ENCODE data around the gene TCF4. TPM values are rescaled to one million over a fixed set of nuclear protein-coding genes. Genes with fewer than 3 reads are reported as not detected.

The TCF4 gene
- total and polyA plus RNA-seq, 2 experiments from 2014 or later: 77.7 to 89.2 TPM

GRCh38 chr18:55439056-55439455 lies 148.9 kb downstream of the TCF4 start:
- peaks cover 4% of the 10 kb centered on the region for H3K27me3 Mint-ChIP-seq (ENCODE audit: insufficient read depth, low read depth, poor library complexity)
- no peaks in the 10 kb centered on the region; the same call in 1 of the 2 replicates for H4K20me1 ChIP-seq (replicated peaks; ENCODE audit: insufficient read depth)
- peak overlapping the region; percentile 11; the same call in 1 of the 3 replicates for H3K4me3 Mint-ChIP-seq
- no peaks in the 10 kb centered on the region for H3K36me3 ChIP-seq (ENCODE audit: insufficient read depth)
- peak overlapping the region; percentile 71 for H3K27ac Mint-ChIP-seq
- no peaks in the 10 kb centered on the region for H3F3A ChIP-seq (replicated peaks; ENCODE audit: low read depth)
- ATAC-seq: peak; percentile 97
- H3K4me2 ChIP-seq: peak overlapping the region; percentile 58
- H2AFZ ChIP-seq: no peak overlapping the region
- H3K36me3 Mint-ChIP-seq (ENCODE audit: low read depth): 0 out of 3 replicates have a peak, but pooled peaks cover 3% of the 10 kb centered on the region
- peak; percentile 55 for TF ChIP-seq ZNF462 (CRISPR knock-in tag; IDR thresholded peaks at IDR 0.05)
- TF ChIP-seq STAT1 (IDR thresholded peaks at IDR 0.05; ENCODE audit: unreplicated experiment): no peak
- H3K4me1 ChIP-seq (ENCODE audit: insufficient read depth): peaks cover 49% of the 10 kb centered on the region
- H3K4me3 ChIP-seq: no peak overlapping the region
- H3K9me2 ChIP-seq (ENCODE audit: insufficient read depth): no peaks in the 10 kb centered on the region
- H3K9me3 Mint-ChIP-seq: no peaks in the 10 kb centered on the region
- H3K27ac ChIP-seq (ENCODE audit: low read depth): peak overlapping the region; percentile 91
- H3K4me1 Mint-ChIP-seq: peaks cover 70% of the 10 kb centered on the region
- H3K79me2 ChIP-seq (replicated peaks; ENCODE audit: insufficient read depth): peaks cover 79% of the 10 kb centered on the region
- DNase-seq (ENCODE audit: low spot score): peak; percentile 77
- H3K27me3 ChIP-seq (ENCODE audit: insufficient read depth): no peaks in the 10 kb centered on the region

GRCh38 chr18:55435592-55435991 lies 152.4 kb downstream of the TCF4 start:
- Mint-ChIP-seq H3K9me3 (no peaks in the 10 kb centered on the region), H3K27me3 (ENCODE audit: insufficient read depth, low read depth, poor library complexity) (peaks cover 4% of the 10 kb centered on the region)
- no peak for TF ChIP-seq JUNB (IDR thresholded peaks at IDR 0.05; ENCODE audit: unreplicated experiment)
- TF ChIP-seq POLR2AphosphoS5 (IDR thresholded peaks at IDR 0.05; ENCODE audit: low read depth): no peak
- no peak for TF ChIP-seq EZH2 (IDR thresholded peaks at IDR 0.05; ENCODE audit: low read depth, unreplicated experiment)
- no peak for TF ChIP-seq ZNF114 (CRISPR knock-in tag; IDR thresholded peaks at IDR 0.05)
- TF ChIP-seq, protein P1, sequence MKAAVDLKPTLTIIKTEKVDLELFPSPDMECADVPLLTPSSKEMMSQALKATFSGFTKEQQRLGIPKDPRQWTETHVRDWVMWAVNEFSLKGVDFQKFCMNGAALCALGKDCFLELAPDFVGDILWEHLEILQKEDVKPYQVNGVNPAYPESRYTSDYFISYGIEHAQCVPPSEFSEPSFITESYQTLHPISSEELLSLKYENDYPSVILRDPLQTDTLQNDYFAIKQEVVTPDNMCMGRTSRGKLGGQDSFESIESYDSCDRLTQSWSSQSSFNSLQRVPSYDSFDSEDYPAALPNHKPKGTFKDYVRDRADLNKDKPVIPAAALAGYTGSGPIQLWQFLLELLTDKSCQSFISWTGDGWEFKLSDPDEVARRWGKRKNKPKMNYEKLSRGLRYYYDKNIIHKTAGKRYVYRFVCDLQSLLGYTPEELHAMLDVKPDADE (IDR thresholded peaks at IDR 0.05): no peak

More at GRCh38 chr18:55435592-55435991, 152.4 kb downstream of the TCF4 start:
- Histone ChIP-seq H3K27ac (ENCODE audit: low read depth) (0 out of 2 replicates have a peak overlapping the region, but pooled peaks have one; percentile 10), H2AFZ (no peak overlapping the region), H3K79me2 (replicated peaks; ENCODE audit: insufficient read depth) (peaks cover 78% of the 10 kb centered on the region), H3K4me3 (no peak overlapping the region), H3K27me3 (ENCODE audit: insufficient read depth) (no peaks in the 10 kb centered on the region), H3K4me2 (no peak overlapping the region), H3F3A (replicated peaks; ENCODE audit: low read depth) (no peaks in the 10 kb centered on the region; the same call in 1 of the 2 replicates), H3K9me2 (ENCODE audit: insufficient read depth) (0 out of 2 replicates have a peak, but pooled peaks cover 6% of the 10 kb centered on the region), H3K4me1 (ENCODE audit: insufficient read depth) (peaks cover 39% of the 10 kb centered on the region), H3K36me3 (ENCODE audit: insufficient read depth) (no peaks in the 10 kb centered on the region), H4K20me1 (replicated peaks; ENCODE audit: insufficient read depth) (no peaks in the 10 kb centered on the region; the same call in 1 of the 2 replicates)
- ATAC-seq (no peak), DNase-seq (ENCODE audit: low spot score) (no peak)
- H3K4me3 Mint-ChIP-seq: no peak overlapping the region
- H3K36me3 Mint-ChIP-seq (ENCODE audit: low read depth): 0 out of 3 replicates have a peak, but pooled peaks cover 3% of the 10 kb centered on the region
- H3K27ac Mint-ChIP-seq: no peak overlapping the region
- peaks cover 53% of the 10 kb centered on the region for H3K4me1 Mint-ChIP-seq

All from GM23338 (cell line).